Measurements from ENCODE around the gene SNX9.

The SNX9 gene

DNA sequence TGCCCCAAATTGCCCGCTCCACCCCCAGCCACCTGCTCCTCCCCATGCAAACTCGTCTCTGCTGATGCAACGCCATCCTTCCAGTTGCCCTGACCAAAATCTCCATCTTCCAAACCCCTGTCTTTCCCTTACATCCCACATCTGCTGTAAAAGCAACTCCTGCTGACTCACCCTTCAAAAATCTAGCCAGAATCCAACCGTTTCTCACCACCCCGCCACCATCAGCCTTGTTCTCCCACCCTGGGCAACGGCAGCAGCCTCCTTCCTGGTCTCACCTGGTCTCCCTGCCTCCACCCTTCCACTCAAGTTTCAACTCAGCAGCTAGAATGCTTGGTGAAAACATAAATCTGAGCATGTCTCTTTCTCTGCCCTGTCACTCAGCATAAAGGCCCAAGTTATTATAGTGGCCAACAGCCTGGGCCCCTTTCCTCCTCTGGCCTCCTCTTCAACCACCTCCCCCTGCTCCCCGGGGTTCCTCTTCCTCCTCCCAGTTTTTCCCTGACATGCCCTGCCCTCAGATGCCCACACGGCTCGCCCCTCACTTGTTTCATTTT is 151.4 kb downstream of the SNX9 start:
- Histone ChIP-seq H3K27ac (ENCODE audit: extremely low read depth, low read depth, low read length) (no peak overlapping the region), H3K4me1 (ENCODE audit: control insufficient read depth, insufficient read depth, low read length) (no peaks in the 10 kb centered on the region), H3K9me3 (ENCODE audit: control insufficient read depth, insufficient read depth, low read depth, low read length) (no peaks in the 10 kb centered on the region), H3K4me3 (ENCODE audit: low read depth, low read length) (no peak overlapping the region), H3K36me3 (ENCODE audit: control insufficient read depth in 2 of 2, insufficient read depth in 1 of 2, low read length in 2 of 2) (no peaks in the 10 kb centered on the region)
- CTCF ChIA-PET, result interaction anchor here (1.2 kb wide), 1 partner anchor 97 kb away, joined by 3 read pairs; no protein-coding TSS in a partner anchor
- peak; percentile 47; the same call in 1 of the 2 replicates for TF ChIP-seq SP7 (tag by site-specific recombination; IDR thresholded peaks at IDR 0.05)
- TF ChIP-seq ZNF658 (tag by site-specific recombination; IDR thresholded peaks at IDR 0.05), result no peak
- POLR2A ChIA-PET, result no interaction called here

DNA sequence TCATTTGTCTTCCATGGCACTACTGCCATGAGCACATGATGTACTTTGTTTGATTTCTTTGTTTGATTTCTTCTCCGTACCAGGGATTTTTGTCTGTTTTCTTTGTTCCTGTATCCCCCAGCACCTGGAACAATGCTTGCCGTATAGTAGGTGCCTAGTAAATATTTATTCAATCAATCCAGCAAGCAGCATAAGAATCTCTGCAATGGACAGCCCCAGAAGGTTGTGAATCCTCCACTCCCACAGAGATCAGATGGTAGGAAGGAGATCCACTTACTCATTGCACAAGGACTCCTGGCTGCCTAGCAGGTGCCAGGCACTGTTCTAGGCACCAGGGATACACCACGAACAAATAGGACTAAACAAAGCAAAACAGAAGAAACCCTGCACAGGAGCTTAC is 151.9 kb downstream of the SNX9 start:
- Histone ChIP-seq H3K4me3 (ENCODE audit: low read depth, low read length) (no peak overlapping the region), H3K9me3 (ENCODE audit: control insufficient read depth, insufficient read depth, low read depth, low read length) (no peaks in the 10 kb centered on the region), H3K36me3 (ENCODE audit: control insufficient read depth in 2 of 2, insufficient read depth in 1 of 2, low read length in 2 of 2) (no peaks in the 10 kb centered on the region), H3K27ac (ENCODE audit: extremely low read depth, low read depth, low read length) (no peak overlapping the region), H3K4me1 (ENCODE audit: control insufficient read depth, insufficient read depth, low read length) (no peaks in the 10 kb centered on the region)
- ChIA-PET CTCF (interaction anchor here (1.2 kb wide), 1 partner anchor 97 kb away, joined by 3 read pairs; no protein-coding TSS in a partner anchor), POLR2A (no interaction called here)
- TF ChIP-seq, protein P1, sequence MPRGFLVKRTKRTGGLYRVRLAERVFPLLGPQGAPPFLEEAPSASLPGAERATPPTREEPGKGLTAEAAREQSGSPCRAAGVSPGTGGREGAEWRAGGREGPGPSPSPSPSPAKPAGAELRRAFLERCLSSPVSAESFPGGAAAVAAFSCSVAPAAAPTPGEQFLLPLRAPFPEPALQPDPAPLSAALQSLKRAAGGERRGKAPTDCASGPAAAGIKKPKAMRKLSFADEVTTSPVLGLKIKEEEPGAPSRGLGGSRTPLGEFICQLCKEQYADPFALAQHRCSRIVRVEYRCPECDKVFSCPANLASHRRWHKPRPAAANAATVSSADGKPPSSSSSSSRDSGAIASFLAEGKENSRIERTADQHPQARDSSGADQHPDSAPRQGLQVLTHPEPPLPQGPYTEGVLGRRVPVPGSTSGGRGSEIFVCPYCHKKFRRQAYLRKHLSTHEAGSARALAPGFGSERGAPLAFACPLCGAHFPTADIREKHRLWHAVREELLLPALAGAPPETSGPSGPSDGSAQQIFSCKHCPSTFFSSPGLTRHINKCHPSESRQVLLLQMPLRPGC (tag by site-specific recombination; IDR thresholded peaks at IDR 0.05), result no peak
- TF ChIP-seq ZNF664 (tag by site-specific recombination; IDR thresholded peaks at IDR 0.05), result 0 out of 2 replicates have a peak, but pooled peaks have one; percentile 38
- TF ChIP-seq, protein P2, sequence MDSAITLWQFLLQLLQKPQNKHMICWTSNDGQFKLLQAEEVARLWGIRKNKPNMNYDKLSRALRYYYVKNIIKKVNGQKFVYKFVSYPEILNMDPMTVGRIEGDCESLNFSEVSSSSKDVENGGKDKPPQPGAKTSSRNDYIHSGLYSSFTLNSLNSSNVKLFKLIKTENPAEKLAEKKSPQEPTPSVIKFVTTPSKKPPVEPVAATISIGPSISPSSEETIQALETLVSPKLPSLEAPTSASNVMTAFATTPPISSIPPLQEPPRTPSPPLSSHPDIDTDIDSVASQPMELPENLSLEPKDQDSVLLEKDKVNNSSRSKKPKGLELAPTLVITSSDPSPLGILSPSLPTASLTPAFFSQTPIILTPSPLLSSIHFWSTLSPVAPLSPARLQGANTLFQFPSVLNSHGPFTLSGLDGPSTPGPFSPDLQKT (IDR thresholded peaks at IDR 0.05; ENCODE audit: borderline replicate concordance, low read depth, low read length), result no peak

DNA sequence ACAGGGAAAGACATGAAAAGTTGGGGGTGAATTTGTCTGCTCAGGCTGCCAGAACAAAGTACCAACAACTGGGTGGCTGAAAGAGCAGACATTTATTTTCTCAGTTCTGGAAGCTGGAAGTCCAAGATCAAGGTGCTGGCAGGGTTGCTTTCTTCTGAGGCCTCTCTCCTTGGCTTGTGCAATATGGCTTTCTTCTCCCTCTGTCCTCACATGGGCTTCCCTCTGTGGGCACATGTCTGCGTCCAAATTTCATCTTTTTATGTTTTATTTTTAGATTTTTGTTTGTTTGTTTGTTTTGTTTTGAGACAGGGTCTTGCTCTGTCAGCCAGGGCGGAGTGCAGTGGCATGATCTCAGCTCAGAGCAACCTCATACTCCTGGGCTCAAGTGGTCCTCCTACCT is 152.4 kb downstream of the SNX9 start:
- TF ChIP-seq, protein P3, sequence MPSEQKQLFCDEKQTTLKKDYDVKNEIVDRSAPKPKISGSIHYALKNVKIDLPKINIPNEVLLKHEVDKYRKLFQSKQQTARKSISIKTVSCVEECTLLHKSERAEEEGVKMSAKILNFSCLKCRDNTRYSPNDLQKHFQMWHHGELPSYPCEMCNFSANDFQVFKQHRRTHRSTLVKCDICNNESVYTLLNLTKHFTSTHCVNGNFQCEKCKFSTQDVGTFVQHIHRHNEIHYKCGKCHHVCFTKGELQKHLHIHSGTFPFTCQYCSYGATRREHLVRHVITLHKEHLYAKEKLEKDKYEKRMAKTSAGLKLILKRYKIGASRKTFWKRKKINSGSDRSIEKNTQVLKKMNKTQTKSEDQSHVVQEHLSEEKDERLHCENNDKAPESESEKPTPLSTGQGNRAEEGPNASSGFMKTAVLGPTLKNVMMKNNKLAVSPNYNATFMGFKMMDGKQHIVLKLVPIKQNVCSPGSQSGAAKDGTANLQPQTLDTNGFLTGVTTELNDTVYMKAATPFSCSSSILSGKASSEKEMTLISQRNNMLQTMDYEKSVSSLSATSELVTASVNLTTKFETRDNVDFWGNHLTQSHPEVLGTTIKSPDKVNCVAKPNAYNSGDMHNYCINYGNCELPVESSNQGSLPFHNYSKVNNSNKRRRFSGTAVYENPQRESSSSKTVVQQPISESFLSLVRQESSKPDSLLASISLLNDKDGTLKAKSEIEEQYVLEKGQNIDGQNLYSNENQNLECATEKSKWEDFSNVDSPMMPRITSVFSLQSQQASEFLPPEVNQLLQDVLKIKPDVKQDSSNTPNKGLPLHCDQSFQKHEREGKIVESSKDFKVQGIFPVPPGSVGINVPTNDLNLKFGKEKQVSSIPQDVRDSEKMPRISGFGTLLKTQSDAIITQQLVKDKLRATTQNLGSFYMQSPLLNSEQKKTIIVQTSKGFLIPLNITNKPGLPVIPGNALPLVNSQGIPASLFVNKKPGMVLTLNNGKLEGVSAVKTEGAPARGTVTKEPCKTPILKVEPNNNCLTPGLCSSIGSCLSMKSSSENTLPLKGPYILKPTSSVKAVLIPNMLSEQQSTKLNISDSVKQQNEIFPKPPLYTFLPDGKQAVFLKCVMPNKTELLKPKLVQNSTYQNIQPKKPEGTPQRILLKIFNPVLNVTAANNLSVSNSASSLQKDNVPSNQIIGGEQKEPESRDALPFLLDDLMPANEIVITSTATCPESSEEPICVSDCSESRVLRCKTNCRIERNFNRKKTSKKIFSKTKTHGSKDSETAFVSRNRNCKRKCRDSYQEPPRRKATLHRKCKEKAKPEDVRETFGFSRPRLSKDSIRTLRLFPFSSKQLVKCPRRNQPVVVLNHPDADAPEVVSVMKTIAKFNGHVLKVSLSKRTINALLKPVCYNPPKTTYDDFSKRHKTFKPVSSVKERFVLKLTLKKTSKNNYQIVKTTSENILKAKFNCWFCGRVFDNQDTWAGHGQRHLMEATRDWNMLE (tag by site-specific recombination; conservative IDR thresholded peaks at IDR 0.05; ENCODE audit: low read depth), result no peak
- peak; percentile 94 for TF ChIP-seq ZNF548 (tag by site-specific recombination; IDR thresholded peaks at IDR 0.05)
- H3K4me1 ChIP-seq (ENCODE audit: control insufficient read depth, insufficient read depth, low read length), result no peaks in the 10 kb centered on the region
- no peak overlapping the region for H3K27ac ChIP-seq (ENCODE audit: extremely low read depth, low read depth, low read length)
- H3K4me3 ChIP-seq (ENCODE audit: low read depth, low read length), result no peak overlapping the region
- ChIA-PET POLR2A (no interaction called here), CTCF (interaction anchor here (1.2 kb wide), 1 partner anchor 96 kb away, joined by 3 read pairs; no protein-coding TSS in a partner anchor)
- H3K9me3 ChIP-seq (ENCODE audit: control insufficient read depth, insufficient read depth, low read depth, low read length), result no peaks in the 10 kb centered on the region
- no peaks in the 10 kb centered on the region for H3K36me3 ChIP-seq (ENCODE audit: control insufficient read depth in 2 of 2, insufficient read depth in 1 of 2, low read length in 2 of 2)

All from HEK293 (cell line).